Stimulated activated CD8-positive, alpha-beta memory T cell treated with anti-CD3 and anti-CD28 coated beads, Interleukin-15, amount 100 ng/mL, for 24 hours (primary cell): Measurements from ENCODE around the gene CD2.
A peak's percentile ranks its signal among the peaks of the same experiment; 100 is the strongest.

Experiments
- DNase-seq: peaks from one replicate; pipeline ENCODE4 v3.0.0-alpha.2; 2020; ENCODE audit warnings: low read depth

CD2 gene

DNA sequence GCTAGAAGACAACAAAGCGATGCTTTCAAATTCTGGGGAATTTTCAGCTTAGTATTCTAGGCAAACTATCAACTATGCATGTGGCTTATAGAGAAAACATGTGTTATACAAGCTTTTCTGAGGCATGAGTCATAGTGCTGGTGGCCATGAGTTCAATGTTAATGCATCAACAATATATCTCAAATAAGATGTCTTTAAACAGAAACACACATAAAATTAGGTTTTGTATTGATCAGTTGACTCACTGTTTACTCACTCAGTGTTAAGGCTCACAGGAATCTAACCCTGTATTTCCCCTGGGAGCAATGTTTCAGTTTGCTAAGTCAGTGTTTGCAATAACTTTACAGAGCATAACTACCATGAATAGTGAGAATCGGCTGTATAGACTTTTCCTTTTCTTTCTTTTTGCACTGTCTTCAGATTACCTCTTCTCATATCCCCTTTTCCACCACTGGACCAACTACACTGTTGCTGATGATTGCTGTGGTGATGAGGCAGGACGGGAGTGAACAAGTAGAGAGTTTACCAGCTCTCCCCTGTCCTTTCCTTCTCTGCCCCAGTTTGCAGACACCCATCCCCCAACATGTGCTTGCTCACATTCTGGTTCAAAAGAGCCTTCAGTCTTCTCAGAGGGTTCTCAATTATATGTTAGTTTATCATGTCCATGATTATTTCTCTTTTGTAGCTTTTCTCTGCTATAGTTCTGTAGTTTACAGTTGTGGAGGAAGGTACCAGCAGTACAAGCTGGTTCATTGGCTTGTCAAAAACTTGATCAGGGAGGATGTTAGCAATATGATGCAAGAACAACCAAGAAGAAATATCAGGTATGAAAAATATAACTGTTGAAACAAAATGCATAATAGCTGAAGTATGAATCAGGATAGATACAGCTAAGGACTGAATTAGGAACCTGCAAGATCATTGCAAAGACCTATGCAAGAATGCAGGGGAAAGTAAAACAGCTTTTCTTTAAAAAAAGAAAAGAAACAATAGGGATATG is 23.9 kb downstream of the CD2 start:
- no peak for DNase-seq

DNA sequence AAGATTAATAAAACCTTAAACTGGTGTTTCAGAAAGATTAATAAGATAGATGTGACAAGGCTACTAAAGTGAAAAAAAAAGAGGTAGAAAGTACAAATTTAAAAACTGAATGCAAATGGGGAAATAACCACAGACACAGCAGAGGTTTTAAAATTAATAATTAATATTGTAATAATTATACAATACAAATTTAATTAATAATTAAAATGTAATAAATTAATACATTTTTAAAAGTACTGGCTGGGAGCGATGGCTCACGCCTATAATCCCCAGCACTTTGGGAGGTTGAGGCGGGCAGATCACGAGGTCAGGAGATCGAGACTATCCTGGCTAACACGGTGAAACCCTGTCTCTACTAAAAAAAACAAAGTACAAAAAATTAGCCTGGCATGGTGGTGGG is 26.8 kb downstream of the CD2 start:
- DNase-seq, result no peak

GRCh38 chr1:116785006-116785405 is 30.8 kb downstream of the CD2 start:
- no peak for DNase-seq

DNA sequence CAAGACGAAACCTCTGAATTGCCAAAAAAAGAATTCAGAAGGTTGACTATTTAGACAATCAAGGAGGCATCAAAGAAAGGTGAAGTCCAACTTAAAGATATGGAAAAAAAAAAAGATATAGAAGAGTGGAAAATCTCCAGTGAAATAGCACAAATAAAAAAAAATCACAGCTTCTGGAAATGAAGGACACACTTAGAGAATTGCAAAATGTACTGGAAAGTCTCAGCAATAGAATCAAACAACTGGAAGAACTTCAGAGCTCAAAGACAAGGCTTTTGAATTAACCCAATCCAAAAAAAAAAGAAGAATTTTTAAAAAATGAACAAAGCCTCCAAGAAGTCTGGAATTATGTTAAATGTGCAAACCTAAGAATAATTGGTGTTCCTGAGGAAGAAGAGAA is 31.8 kb downstream of the CD2 start:
- no peak for DNase-seq

DNA sequence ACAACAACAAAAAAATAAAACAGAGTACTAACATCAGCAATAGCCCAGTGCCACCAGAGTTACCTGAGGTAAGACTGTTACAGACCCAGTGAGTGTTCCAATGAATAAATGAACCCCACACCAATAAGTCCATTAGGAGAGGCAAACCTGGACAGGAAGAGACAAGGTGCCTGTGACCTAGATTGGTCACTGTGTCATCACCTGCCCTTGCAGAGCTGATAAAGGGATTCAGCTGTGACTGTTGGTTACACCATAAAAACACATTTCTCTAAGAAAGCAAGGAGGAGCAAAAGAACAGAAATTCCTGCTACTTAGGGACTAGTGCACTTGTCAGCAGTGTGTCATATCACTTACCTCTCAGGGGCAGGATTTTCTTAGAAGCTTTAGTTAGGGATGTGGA is 37.5 kb downstream of the CD2 start:
- no peak for DNase-seq

DNA sequence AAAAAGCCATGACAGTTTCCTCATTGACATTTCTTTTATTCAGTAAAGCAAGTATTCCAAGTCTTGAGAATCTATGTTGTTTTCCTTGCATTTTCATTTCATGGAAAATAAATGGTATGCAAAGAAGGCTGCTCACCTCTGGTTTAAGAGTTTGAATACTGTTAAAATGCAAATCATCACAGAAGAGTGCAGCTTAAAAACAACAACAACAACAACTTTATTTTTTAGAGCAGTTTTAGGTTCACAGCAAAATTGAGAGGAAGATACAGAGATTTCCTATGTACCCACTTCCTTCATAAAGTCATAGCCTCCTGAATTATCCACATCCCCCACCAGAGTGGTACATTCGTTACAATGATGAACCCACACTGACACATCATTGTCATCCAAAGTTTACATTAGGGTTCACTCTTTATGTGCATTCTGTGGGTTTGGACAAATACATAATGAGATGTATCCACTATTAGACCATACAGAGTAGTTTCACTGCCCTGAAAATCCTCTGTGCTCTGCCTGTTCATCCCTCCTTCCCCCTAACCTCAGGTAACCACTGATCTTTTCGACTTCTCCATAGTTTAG is 39.2 kb downstream of the CD2 start:
- DNase-seq, result no peak

DNA sequence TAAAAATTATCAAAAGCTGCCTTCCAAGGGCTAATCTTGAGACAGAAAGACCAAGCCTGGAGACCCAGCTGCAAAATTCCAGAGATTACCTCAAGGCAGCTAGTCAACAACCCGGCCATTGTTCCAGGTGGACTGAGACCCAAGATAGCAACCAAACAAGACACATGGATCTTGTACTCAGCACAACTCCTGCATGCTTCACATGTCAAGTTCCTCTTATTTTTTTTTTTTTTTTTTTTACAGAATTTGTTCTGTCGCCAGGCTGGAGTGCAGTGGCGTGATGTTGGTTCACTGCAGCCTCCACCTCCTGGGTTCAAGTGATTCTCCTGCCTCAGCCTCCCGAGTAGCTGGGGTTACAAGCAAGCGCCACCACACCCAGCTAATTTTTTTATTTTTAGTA is 40.1 kb downstream of the CD2 start:
- DNase-seq, result no peak

DNA sequence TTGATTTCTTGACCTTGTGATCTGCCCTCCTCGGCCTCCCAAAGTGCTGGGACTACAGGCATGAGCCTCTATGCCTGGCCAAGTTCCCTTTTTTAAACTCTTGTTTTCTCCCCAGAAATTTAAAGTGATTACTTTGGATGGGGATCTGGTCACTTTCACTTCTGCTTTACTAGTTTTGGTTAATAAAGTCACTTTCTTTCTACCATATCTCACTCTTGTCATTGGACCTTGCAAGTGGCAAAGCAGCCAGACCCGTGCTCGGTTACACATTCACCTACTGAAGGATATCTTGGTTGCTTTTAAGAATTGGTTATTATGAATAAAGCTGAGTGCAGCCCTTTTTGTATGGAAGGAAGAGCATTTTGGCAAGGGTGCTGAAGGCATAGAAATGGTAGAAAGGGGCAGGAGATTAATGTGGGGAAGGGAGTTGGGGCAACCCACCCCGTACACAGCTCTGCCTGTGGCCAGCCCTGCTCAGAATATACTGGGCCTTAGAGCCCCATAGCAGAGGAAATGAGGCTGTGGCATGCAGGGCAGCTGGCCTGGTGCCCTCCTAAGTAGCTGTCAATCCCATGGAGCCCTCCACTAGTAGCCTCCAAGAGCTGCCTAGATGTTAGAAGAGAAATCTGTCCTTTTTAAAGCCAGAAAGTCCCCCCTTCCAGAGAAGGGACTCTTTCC is 40.7 kb downstream of the CD2 start:
- no peak for DNase-seq

- no peak for DNase-seq
Measured at GRCh38 chr1:116795482-116795829, 41.2 kb downstream of the CD2 start.

GRCh38 chr1:116804736-116805135 is 50.5 kb downstream of the CD2 start:
- no peak for DNase-seq

GRCh38 chr1:116805398-116805797 is 51.2 kb downstream of the CD2 start:
- DNase-seq, result no peak

DNA sequence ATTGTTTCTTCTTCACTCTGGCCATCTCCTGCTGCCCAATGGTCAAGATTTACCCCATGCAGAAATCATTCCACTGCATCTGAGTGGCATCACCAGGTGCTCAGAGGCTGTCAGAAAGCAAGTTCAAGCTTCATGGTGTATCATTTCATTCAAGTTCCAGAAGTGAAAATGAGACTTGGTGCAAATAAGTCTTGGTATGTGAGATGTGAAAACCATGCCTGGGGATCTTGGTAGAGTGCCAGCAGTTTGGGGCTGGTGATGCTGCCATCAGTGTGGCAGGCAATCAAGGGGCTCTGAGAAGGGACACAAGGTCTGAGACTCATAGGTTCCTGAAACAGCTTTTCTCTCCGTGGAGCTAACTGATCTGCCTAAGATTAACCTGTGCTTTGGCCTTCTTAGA is 52.0 kb downstream of the CD2 start:
- no peak for DNase-seq

GRCh38 chr1:116806671-116807070 is 52.4 kb downstream of the CD2 start:
- no peak for DNase-seq

DNA sequence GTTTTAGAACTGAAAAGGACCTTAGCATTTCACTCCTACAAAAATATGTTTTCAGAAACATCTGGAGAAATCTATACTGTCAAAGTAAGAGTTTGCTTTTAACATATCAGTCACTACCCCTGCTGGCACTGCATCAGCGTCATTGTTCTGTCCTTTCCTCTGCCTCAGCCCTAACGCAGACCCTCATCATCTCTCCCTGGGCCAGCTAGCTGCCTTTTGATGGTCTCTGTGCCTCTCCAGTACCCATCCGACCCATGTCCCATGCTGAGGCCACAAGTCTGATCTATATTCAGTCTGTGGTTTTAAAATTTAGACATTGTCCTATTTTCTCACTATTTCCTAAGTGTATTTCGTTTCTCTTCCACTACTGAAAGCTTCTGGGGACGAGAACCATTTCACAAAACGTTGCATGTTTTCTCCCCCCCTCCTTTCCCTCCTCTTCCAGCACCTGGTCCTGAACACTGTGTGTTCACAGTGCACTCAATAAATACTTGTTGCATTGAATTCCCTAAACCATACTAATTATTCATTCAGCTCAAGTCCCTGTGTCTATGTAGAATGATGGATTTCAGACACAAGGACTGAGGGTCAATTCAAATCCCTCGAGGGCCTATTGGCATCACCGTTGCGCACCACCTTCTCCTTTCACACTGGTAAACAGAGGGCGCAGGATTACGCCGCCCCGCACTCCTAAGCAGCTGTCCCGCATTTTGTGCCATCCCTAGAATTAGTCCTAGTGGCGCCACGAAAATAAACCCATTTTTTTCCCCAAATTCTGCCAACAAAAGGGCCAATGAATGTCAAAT is 53.4 kb downstream of the CD2 start:
- DNase-seq, result no peak

- no peak for DNase-seq
Measured at GRCh38 chr1:116808200-116808847, 54.1 kb downstream of the CD2 start.

DNA sequence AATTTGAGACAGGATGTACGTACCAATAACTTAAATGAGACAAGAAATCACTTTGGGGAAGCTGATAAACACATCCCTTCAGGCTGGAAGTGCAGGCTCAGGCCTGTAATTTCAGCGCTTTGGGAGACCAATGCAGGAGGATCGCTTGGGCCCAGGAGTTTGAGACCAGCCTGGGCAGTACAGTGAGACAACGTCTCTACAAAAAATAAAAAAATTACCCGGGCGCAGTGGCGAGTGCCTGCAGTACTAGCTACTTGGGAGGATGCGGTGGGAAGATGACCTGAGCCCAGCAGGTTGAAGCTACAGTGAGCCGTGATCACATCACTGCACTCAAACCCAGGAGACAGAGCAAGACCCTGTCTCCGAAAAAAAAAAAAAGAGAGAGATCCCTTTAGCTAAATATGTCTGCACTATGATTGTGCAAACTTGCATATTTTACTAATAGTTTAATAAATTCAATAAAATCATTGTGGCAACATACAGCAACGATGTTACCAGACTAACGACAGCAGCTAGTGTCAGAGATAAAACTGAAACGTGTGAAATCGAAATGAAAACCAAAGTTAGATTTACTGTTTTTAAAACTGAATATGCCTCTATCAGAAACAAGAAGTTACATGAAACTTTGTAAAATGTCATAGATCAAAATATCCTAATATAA is 54.7 kb downstream of the CD2 start:
- DNase-seq, result no peak

DNA sequence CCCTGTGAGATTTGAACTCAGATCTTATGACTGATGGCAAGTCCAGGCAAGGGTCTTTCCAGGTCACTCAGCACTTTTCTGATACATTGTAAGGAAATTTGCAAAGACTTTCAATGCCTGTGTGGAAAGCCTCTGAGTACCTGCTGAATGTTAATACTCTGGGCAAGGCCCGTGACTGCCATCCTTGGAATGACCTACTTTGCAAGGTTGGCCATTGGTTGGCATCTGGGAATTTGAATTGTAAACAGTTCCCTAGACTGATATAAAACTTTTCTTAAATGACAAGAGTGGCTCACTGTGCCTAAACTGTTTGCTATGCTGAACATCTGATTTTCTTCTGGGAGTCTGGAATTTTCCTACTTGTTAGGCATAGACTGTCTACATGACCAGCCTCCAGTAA is 57.1 kb downstream of the CD2 start:
- DNase-seq, result no peak

- DNase-seq, result no peak
Measured at GRCh38 chr1:116814926-116815723, 60.9 kb downstream of the CD2 start.

DNA sequence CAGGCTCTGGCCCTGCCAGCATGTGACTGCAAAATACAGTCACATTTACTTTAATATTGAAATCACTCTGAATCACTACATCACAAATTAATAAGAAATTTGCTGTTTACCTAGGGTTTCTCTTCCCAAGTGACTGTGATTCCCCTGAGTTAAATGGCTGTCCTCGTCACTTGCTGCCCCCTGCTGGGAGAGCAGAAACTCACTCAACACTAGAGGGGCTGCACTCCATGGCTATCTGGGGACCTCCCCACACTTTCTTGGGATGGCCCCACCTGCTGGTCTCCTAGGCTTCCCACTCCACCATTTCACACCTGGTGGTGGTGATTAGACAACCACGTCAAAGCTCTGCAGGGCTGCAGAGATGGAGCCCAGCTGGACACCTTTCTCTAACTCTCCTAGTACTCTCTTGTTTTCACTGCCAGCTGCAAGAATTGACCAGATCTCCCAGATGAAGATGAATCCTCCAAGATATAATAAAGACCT is 63.4 kb downstream of the CD2 start:
- DNase-seq, result peak; percentile 46
